Activated naive CD4-positive, alpha-beta T cell treated with anti-CD3 and anti-CD28 coated beads, Interleukin-2, amount 50 U/mL, for 72 hours (primary cell): ENCODE data around the gene BIRC2. TPM values are rescaled to one million over a fixed set of nuclear protein-coding genes. Genes with fewer than 3 reads are reported as not detected.
A peak's percentile ranks its signal among the peaks of the same experiment; 100 is the strongest.
"Not testable (repeated sequence)": the region's sequence is repeated elsewhere in the genome, so short reads cannot be mapped to it uniquely, and the experiment has no call there.

Experiments
- ATAC-seq, 2 donors: fragments of 150-1000 bp; cut with Tn5 transposase; 2 replicates each; pipeline ENCODE4 v1.10.0; 2021; ENCODE audit warnings: mild to moderate bottlenecking in 2 of 2, moderate library complexity in 2 of 2
- DNase-seq, 2 donors: peaks; one replicate each; pipeline ENCODE4 v3.0.0; 2021 to 2022; ENCODE audit warnings: low spot score in 2 of 2
- H3K27ac Mint-ChIP-seq, 2 donors: one replicate each; pipeline ENCODE4 v1.8.0; 2022; ENCODE audit warnings: mild to moderate bottlenecking in 2 of 2, mixed read lengths in 2 of 2
- H3K36me3 Mint-ChIP-seq, 2 donors: one replicate each; pipeline ENCODE4 v1.8.0; 2022; ENCODE audit warnings: mixed read lengths in 2 of 2
- H3K9me3 Mint-ChIP-seq, 2 donors: one replicate each; pipeline ENCODE4 v1.8.0; 2022; ENCODE audit warnings: mixed read lengths in 2 of 2
- total RNA-seq, 2 donors: library from RNA; stranded (reverse); gene quantifications; one replicate each; pipeline ENCODE4 v1.2.3, GENCODE V29; 2022

Gene BIRC2
- total RNA-seq, result 10 to 100 TPM; 40.7 to 67.6 TPM

GRCh38 chr11:102346748-102347461 is at the start of gene BIRC2:
Gene BIRC2 (plus strand): TSS chr11:102347214. CDS start chr11:102349855, 2,641 bp downstream.
- peaks cover 15 to 37% of the 10 kb centered on the region in 2 donors for H3K36me3 Mint-ChIP-seq
- H3K9me3 Mint-ChIP-seq, result no peaks in the 10 kb centered on the region
- DNase-seq (peak; percentile 93 to 99), ATAC-seq (peak; percentile 80 to 90)
- H3K27ac Mint-ChIP-seq, result peak within 1 kb of the TSS; percentile 96 to 99

GRCh38 chr11:102300837-102301236 is 46.2 kb upstream of the BIRC2 start:
- Mint-ChIP-seq H3K9me3 (peaks cover 20 to 32% of the 10 kb centered on the region in 2 donors), H3K36me3 (peaks cover 34 to 57% of the 10 kb centered on the region in 2 donors)
- not testable (repeated sequence) for H3K27ac Mint-ChIP-seq, DNase-seq, ATAC-seq

GRCh38 chr11:102302241-102302640 is 44.8 kb upstream of the BIRC2 start:
- Mint-ChIP-seq H3K9me3 (peaks cover 20 to 32% of the 10 kb centered on the region in 2 donors), H3K36me3 (peaks cover 34 to 57% of the 10 kb centered on the region in 2 donors), H3K27ac (no peak overlapping the region)
- ATAC-seq (no peak), DNase-seq (no peak)

GRCh38 chr11:102304686-102305085 is 42.3 kb upstream of the BIRC2 start:
- peak overlapping the region in 1 of 2 donors; percentile 4 for H3K27ac Mint-ChIP-seq
- DNase-seq (no peak), ATAC-seq (peak in 1 of 2 donors; percentile 32)
- peaks cover 27 to 39% of the 10 kb centered on the region in 2 donors for H3K36me3 Mint-ChIP-seq
- peaks cover 23 to 30% of the 10 kb centered on the region in 2 donors for H3K9me3 Mint-ChIP-seq

DNA sequence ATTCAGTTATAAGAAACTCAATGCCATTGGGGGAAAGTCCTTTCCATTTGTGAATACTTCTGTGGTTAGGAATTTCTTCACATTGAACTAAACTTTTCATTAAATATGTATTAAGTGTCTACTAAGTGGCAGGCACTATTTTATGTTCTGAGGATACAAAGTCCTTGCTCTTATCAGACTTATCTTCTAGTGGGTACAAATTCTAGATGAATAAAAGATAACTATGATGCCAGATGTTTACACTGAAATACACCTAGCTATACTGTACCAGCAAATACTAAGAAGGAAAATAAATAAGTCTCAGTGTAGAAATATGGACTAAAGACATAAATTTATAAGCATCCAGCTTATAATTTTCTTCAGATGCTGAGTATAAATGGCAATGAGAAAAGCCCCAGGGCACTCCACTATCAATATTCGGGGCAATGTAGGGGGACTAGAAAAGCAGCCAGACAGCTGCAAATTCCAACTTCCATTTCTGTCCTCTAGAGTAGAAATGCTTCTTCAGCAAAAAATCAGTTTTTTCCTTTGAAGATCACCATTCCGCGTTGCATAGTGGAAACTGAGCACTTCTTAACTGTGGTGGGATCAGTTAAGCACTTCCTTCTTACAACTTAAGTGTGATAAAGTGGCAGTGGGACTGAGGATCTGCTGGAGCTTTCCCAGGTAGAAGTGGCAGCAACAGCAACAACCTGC is 41.5 kb upstream of the BIRC2 start:
- no peak for DNase-seq
- H3K36me3 Mint-ChIP-seq, result peaks cover 19 to 35% of the 10 kb centered on the region in 2 donors
- H3K27ac Mint-ChIP-seq, result peak overlapping the region; percentile 52 to 77
- peaks cover 22 to 28% of the 10 kb centered on the region in 2 donors for H3K9me3 Mint-ChIP-seq
- ATAC-seq, result peak in 1 of 2 donors; percentile 20

- Mint-ChIP-seq H3K9me3 (peaks cover 22 to 28% of the 10 kb centered on the region in 2 donors), H3K36me3 (peaks cover 19 to 35% of the 10 kb centered on the region in 2 donors), H3K27ac (peak overlapping the region; percentile 52 to 77)
- ATAC-seq (peak; percentile 47 to 50), DNase-seq (no peak)
Observed at GRCh38 chr11:102306048-102306597, 40.9 kb upstream of the BIRC2 start.

DNA sequence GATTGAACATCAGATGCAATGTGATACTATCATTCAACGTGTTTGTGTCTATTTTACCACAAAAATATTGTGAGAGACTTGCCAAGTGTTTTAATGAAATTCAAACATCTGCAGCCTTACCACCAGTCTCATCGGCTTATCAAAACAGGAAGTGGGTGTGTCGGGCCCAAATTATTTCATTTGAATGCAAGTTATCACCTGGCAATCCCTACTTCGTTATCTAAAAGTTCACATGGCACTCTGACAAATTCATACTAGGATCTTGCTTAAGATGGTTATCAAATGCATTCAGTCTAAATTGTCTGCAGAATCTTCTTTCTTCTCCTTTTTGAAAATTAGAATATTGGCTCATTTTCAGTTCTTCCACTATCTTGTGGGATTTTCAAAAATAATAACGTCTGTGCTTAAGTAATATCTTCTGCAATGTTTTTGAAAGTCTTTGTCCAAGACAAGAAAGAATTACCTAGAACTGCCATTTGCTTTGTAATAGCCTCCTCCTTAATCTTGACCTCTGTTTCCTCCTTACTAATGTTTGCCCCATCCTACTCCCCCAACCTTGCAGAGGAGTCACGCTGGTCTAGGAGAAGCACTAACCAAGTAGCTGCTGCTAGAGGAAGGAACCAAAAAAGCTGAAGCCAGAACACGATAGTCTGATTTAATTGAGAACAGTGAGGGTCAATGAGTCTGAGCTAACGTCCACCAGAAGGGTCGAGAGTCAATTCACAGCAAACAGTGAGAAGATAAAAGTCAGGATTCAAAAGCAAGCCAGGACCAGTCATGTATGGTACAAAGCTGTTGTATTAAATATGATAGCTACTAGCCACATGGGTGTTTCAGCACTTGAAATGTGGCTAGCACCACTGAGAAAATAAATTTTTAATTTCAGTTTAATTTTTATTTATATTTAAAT is 39.9 kb upstream of the BIRC2 start:
- ATAC-seq, result peak; percentile 51 to 66
- peaks cover 12 to 26% of the 10 kb centered on the region in 2 donors for H3K36me3 Mint-ChIP-seq
- no peak for DNase-seq
- peak overlapping the region; percentile 38 to 77 for H3K27ac Mint-ChIP-seq
- H3K9me3 Mint-ChIP-seq, result peaks cover 15 to 18% of the 10 kb centered on the region in 2 donors

GRCh38 chr11:102307727-102308038 is 39.3 kb upstream of the BIRC2 start:
- peaks cover 11 to 25% of the 10 kb centered on the region in 2 donors for H3K36me3 Mint-ChIP-seq

GRCh38 chr11:102309621-102310541 is 37.1 kb upstream of the BIRC2 start:
- DNase-seq (no peak), ATAC-seq (no peak)

More at GRCh38 chr11:102307727-102308038, 39.3 kb upstream of the BIRC2 start:
- ATAC-seq (no peak), DNase-seq (no peak)
- H3K9me3 Mint-ChIP-seq, result peaks cover 15 to 18% of the 10 kb centered on the region in 2 donors
- peak overlapping the region in 1 of 2 donors; percentile 77 for H3K27ac Mint-ChIP-seq

GRCh38 chr11:102312667-102313066 is 34.3 kb upstream of the BIRC2 start:
- Mint-ChIP-seq H3K9me3 (peaks cover 0 to 8% of the 10 kb centered on the region in 2 donors), H3K36me3 (peaks cover 15 to 26% of the 10 kb centered on the region in 2 donors)
- no peak for ATAC-seq

More at GRCh38 chr11:102309621-102310541, 37.1 kb upstream of the BIRC2 start:
- H3K27ac Mint-ChIP-seq, result no peak overlapping the region
- H3K9me3 Mint-ChIP-seq, result peaks cover under 1 to 8% of the 10 kb centered on the region in 2 donors
- peaks cover 6 to 8% of the 10 kb centered on the region in 2 donors for H3K36me3 Mint-ChIP-seq

GRCh38 chr11:102313238-102313940 is 33.6 kb upstream of the BIRC2 start:
- peaks cover 0 to 8% of the 10 kb centered on the region in 2 donors for H3K9me3 Mint-ChIP-seq
- peak overlapping the region; percentile 93 to 95 for H3K27ac Mint-ChIP-seq
- no peak for ATAC-seq
- peaks cover 21 to 33% of the 10 kb centered on the region in 2 donors for H3K36me3 Mint-ChIP-seq
- no peak for DNase-seq

More at GRCh38 chr11:102312667-102313066, 34.3 kb upstream of the BIRC2 start:
- peak overlapping the region; percentile 29 to 95 for H3K27ac Mint-ChIP-seq
- DNase-seq, result no peak

- DNase-seq, result no peak
- peaks cover 0 to 3% of the 10 kb centered on the region in 2 donors for H3K9me3 Mint-ChIP-seq
- H3K27ac Mint-ChIP-seq, result peak overlapping the region in 1 of 2 donors; percentile 37
- no peak for ATAC-seq
- peaks cover 35 to 44% of the 10 kb centered on the region in 2 donors for H3K36me3 Mint-ChIP-seq
Observed at GRCh38 chr11:102314784-102315183, 32.2 kb upstream of the BIRC2 start.

DNA sequence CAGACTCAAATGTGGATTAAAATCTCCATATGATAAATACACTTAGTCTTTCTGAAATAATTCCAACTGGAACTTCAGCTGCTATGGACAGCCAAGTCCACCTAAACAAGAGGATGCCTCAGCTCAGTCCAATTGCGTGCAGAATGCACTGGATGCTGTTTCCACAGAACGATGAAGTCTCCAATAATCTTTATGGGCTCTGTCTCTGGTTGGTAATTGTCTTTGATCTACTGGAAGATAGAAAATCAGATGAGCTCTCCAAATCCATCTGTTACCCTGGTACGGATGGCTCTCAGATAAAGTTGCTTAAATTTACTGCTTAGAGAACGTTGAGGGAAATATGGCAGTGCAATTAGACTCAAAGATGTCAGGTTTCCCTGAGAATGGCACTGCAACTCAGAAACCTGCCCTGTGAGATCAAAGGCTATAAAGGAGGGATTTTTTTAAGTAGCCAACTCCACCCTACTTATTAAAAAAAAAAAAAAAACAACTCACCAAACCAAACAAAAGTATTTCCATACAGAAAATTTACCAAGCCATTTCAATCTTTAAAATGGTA is 30.6 kb upstream of the BIRC2 start:
- Mint-ChIP-seq H3K27ac (peak overlapping the region; percentile 95 to 98), H3K36me3 (peaks cover 48 to 54% of the 10 kb centered on the region in 2 donors), H3K9me3 (no peaks in the 10 kb centered on the region)
- no peak for DNase-seq
- no peak for ATAC-seq

DNA sequence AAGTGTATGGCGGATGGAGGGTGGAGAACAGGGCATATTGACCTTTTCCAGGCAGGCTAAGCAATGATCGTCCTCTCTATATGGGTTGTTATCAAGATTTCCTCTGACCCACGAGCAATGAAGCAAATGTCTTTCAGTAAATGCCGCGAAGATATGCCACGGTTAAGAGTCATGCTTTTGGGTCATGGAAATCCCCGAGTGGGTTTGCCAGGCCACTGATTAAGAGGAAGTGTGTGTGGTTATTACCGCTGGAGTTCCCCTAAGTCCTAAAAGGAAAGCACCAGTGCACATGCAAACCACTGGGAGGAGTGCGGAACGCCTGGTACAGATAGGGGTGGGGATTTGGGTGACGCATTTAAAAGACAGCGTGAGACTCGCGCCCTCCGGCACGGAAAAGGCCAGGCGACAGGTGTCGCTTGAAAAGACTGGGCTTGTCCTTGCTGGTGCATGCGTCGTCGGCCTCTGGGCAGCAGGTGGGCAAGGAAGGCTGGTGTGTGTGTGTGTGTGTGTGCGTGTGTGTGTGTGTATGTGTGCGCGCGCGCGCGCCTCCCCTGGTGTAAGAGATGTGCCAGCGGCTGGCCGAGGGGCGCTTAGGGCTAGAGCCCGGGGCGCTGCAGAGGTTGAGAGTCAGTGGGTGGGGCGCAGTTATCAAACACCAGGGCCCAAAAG is 29.8 kb upstream of the BIRC2 start, which contains the start of gene BIRC3:
TSS of gene BIRC3 (plus strand) at position 386 of the 669 bp plus-strand sequence. CDS start 7,026 bp downstream, outside the sequence.
- ATAC-seq, result peak; percentile 88 to 92
- no peaks in the 10 kb centered on the region for H3K9me3 Mint-ChIP-seq

More for the DNA sequence above, 29.8 kb upstream of the BIRC2 start, which contains the start of gene BIRC3:
- Mint-ChIP-seq H3K27ac (peak within 1 kb of the TSS; percentile 97 to 98), H3K36me3 (peaks cover 56 to 61% of the 10 kb centered on the region in 2 donors)
- DNase-seq, result peak; percentile 83 to 95
